Activated CD4-positive, alpha-beta T cell treated with anti-CD3 and anti-CD28 coated beads, Interleukin-2, amount 10 ng/mL, durations not matched to agents 24 days and 14 days (primary cell): ENCODE measurements around the gene ZCCHC17. TPM values are rescaled to one million over a fixed set of nuclear protein-coding genes. Genes with fewer than 3 reads are reported as not detected.

Experiments
- total RNA-seq: library from RNA; stranded (reverse); gene quantifications from 2 replicates; pipeline ENCODE4 v1.2.3, GENCODE V29; 2022

Gene ZCCHC17
- total RNA-seq, 1 donor from 2014 or later = 26.2 TPM

Other genes with a start within 250 kb of the ZCCHC17 start
- gene PUM1, start 231.3 kb upstream of the ZCCHC17 start, total RNA-seq = 122 and 132 TPM in 2 replicates
- gene NKAIN1, start 57.1 kb upstream of the ZCCHC17 start, total RNA-seq = not detected in 2 replicates
- 132 and 133 TPM in 2 replicates for gene SNRNP40, start 244 bp upstream of the ZCCHC17 start, total RNA-seq
- not detected in 2 replicates for gene FABP3, start 76.0 kb downstream of the ZCCHC17 start, total RNA-seq
- not detected in 2 replicates for gene SERINC2, start 116.2 kb downstream of the ZCCHC17 start, total RNA-seq